Right cardiac atrium (tissue), 5 donors: Measurements from ENCODE around the gene PCSK6. TPM values are rescaled to one million over a fixed set of nuclear protein-coding genes. Genes with fewer than 3 reads are reported as not detected.
A peak's percentile ranks its signal among the peaks of the same experiment; 100 is the strongest.
"Not testable (repeated sequence)": the region's sequence is repeated elsewhere in the genome, so short reads cannot be mapped to it uniquely, and the experiment has no call there.

Experiments
- ATAC-seq, 2 donors: fragments of 200-7000 bp; cut with Tn5 transposase; one replicate each; pipeline versions ENCODE4 v1.8.0 to v1.9.1; 2020; ENCODE audit warnings: moderate library complexity in 2 of 2, mild to moderate bottlenecking in 1 of 2
- DNase-seq, 3 donors: peaks; one replicate each; pipeline ENCODE4 v3.0.0-alpha.2; 2020
- H3K27ac ChIP-seq: one replicate; pipeline ENCODE4 v1.5.1; 2013; ENCODE audit warnings: mild to moderate bottlenecking, low read length, control low read depth, moderate library complexity
- H3K27me3 ChIP-seq: one replicate; pipeline ENCODE4 v1.6.1; 2013; ENCODE audit not compliant: control insufficient read depth, insufficient read depth
- H3K4me1 ChIP-seq: one replicate; pipeline ENCODE4 v1.6.1; 2013; ENCODE audit warnings: low read length; ENCODE audit not compliant: control insufficient read depth, insufficient read depth
- H3K4me3 ChIP-seq: one replicate; pipeline ENCODE4 v1.5.1; 2013; ENCODE audit warnings: low read length, control low read depth
- H3K9me3 ChIP-seq: one replicate; pipeline ENCODE4 v1.6.1; 2013; ENCODE audit warnings: low read length; ENCODE audit not compliant: control insufficient read depth
- WGBS: extraction: QIAGEN DNeasy Blood & Tissue Kit; methylation state at CpG from one replicate; pipeline ENCODE4 v1.1.7; 2013; 5-methylcytosine and 5-hydroxymethylcytosine counted together
- intact Hi-C, 4 donors: fragments of 100-400 bp; cut with DNase I; formaldehyde crosslinking; loops; one replicate each; pipeline versions ENCODE4 v1.11.0 to v1.14.0; 2022 to 2023
- polyA plus RNA-seq: library from polyadenylated mRNA; stranded (reverse); fragments of 200-250 nt; gene quantifications from one replicate; pipeline ENCODE4 v1.2.3, GENCODE V29; 2013
- total RNA-seq, 4 donors: library from RNA; stranded (reverse); fragmentation: NEBNext Ultra II Directional; extraction: Animal tissue kit (Norgen Biotek cat#: 25700); gene quantifications; one replicate each; pipeline ENCODE4 v1.2.1, GENCODE V29; 2021
- donor health status: healthy with polysubstance abuse.
- donor health status: DM: no; HTN: yes; CAD: no.
- donor health status: DM: no; HTN: no; CAD: no.
- donor health status: DM: no; HTN: yes; CAD: no; lungs with severe emphysema.
- donor health status: DM: yes; HTN: yes; CAD: no.

PCSK6 gene
- total and polyA plus RNA-seq, 5 donors: 7.7 to 21.4 (median 14.2) TPM

- Histone ChIP-seq H3K4me3 (no peak overlapping the region), H3K27me3 (no peaks in the 10 kb centered on the region), H3K9me3 (no peaks in the 10 kb centered on the region), H3K27ac (no peak overlapping the region), H3K4me1 (no peaks in the 10 kb centered on the region)
- no peak for ATAC-seq
- 78% methylated on average over 10 of the region's 10 CpGs for whole genome bisulfite sequencing
- DNase-seq: peak in 2 of 3 donors; percentile 5 to 18
- intact Hi-C loops: loop anchor here in 2 of 4 donors (10.0 kb wide), 2 partner anchors 188 to 198 kb away; no protein-coding TSS in a partner anchor
Observed at GRCh38 chr15:101306341-101307047, 183.0 kb downstream of the PCSK6 start.

GRCh38 chr15:101305820-101306255 is 183.7 kb downstream of the PCSK6 start:
- DNase-seq (peak in 2 of 3 donors; percentile 19 to 24), ATAC-seq (no peak)
- 77% methylated on average over 8 of the region's 8 CpGs for WGBS
- Histone ChIP-seq H3K4me1 (no peaks in the 10 kb centered on the region), H3K27ac (no peak overlapping the region), H3K9me3 (no peaks in the 10 kb centered on the region), H3K27me3 (no peaks in the 10 kb centered on the region), H3K4me3 (no peak overlapping the region)
- intact Hi-C loops: loop anchor here in 2 of 4 donors (10.0 kb wide), 2 partner anchors 189 to 199 kb away; no protein-coding TSS in a partner anchor

- 67% methylated on average over 4 of the region's 4 CpGs for WGBS
- Histone ChIP-seq H3K4me3 (no peak overlapping the region), H3K9me3 (no peaks in the 10 kb centered on the region), H3K27ac (no peak overlapping the region), H3K4me1 (no peaks in the 10 kb centered on the region), H3K27me3 (no peaks in the 10 kb centered on the region)
- ATAC-seq (no peak), DNase-seq (no peak)
- intact Hi-C loops: loop anchor here in 3 of 4 donors (5.0 to 10.0 kb wide), 5 partner anchors 191 to 339 kb away; no protein-coding TSS in a partner anchor
Observed at GRCh38 chr15:101303408-101303807, 186.1 kb downstream of the PCSK6 start.

- Histone ChIP-seq H3K4me1 (no peaks in the 10 kb centered on the region), H3K27ac (no peak overlapping the region), H3K27me3 (no peaks in the 10 kb centered on the region), H3K4me3 (no peak overlapping the region), H3K9me3 (no peaks in the 10 kb centered on the region)
- no peak for ATAC-seq
- 90% methylated on average over 9 of the region's 9 CpGs for WGBS
- intact Hi-C loops: loop anchor here in 3 of 4 donors (5.0 to 10.0 kb wide), 3 partner anchors 198 to 356 kb away; partner anchors contain the start of gene TM2D3 (in 1 of the 3)
- DNase-seq: no peak
Observed at GRCh38 chr15:101296418-101297405, 192.8 kb downstream of the PCSK6 start.

GRCh38 chr15:101295607-101296161 is 193.8 kb downstream of the PCSK6 start:
- H3K27ac ChIP-seq: peak overlapping the region; percentile 61
- DNase-seq: no peak
- H3K4me3 ChIP-seq: peak overlapping the region; percentile 83
- intact Hi-C loops: loop anchor here in 3 of 4 donors (5.0 to 10.0 kb wide), 3 partner anchors 199 to 357 kb away; partner anchors contain the start of gene TM2D3 (in 1 of the 3)
- H3K4me1 ChIP-seq: no peaks in the 10 kb centered on the region
- 2% methylated on average over 20 of the region's 20 CpGs for WGBS
- H3K9me3 ChIP-seq: no peaks in the 10 kb centered on the region
- H3K27me3 ChIP-seq: no peaks in the 10 kb centered on the region
- no peak for ATAC-seq

GRCh38 chr15:101294731-101295606 is 194.5 kb downstream of the PCSK6 start, which contains the start of gene SNRPA1:
Gene SNRPA1, minus strand, starts transcription at chr15:101295248. Its CDS starts 70 bp downstream, at chr15:101295178.
- peak; percentile 99 to 100 (median 100) for DNase-seq
- H3K27me3 ChIP-seq: no peaks in the 10 kb centered on the region
- H3K4me1 ChIP-seq: no peaks in the 10 kb centered on the region
- WGBS: under 1% methylated on average over 87 of the region's 87 CpGs
- peak within 1 kb of the TSS; percentile 75 for H3K27ac ChIP-seq
- intact Hi-C loops: loop anchor here in 3 of 4 donors (5.0 to 10.0 kb wide), 3 partner anchors 200 to 357 kb away; partner anchors contain the start of gene TM2D3 (in 1 of the 3)
- peak within 1 kb of the TSS; percentile 83 for H3K4me3 ChIP-seq
- no peaks in the 10 kb centered on the region for H3K9me3 ChIP-seq
- ATAC-seq: peak; percentile 96 to 97

- Histone ChIP-seq H3K4me1 (no peaks in the 10 kb centered on the region), H3K27me3 (no peaks in the 10 kb centered on the region), H3K9me3 (no peaks in the 10 kb centered on the region), H3K27ac (no peak overlapping the region), H3K4me3 (peak overlapping the region; percentile 83)
- ATAC-seq (no peak), DNase-seq (no peak)
- 77% methylated on average over 10 of the region's 10 CpGs for WGBS
- intact Hi-C loops: loop anchor here in 1 of 4 donors (10.0 kb wide), 1 partner anchor 202 kb away; no protein-coding TSS in a partner anchor
Observed at GRCh38 chr15:101293122-101293521, 196.4 kb downstream of the PCSK6 start.

GRCh38 chr15:101288905-101289513 is 200.5 kb downstream of the PCSK6 start:
- Histone ChIP-seq H3K4me3 (no peak overlapping the region), H3K4me1 (no peaks in the 10 kb centered on the region), H3K9me3 (no peaks in the 10 kb centered on the region), H3K27ac (no peak overlapping the region), H3K27me3 (no peaks in the 10 kb centered on the region)
- peak in 1 of 2 donors; percentile 22 for ATAC-seq
- WGBS: 82% methylated on average over 8 of the region's 8 CpGs
- no peak for DNase-seq
- intact Hi-C loops: no loop called here

GRCh38 chr15:101287342-101287741 is 202.2 kb downstream of the PCSK6 start:
- H3K9me3 ChIP-seq, H3K4me1 ChIP-seq, H3K27ac ChIP-seq, intact Hi-C loops, DNase-seq, H3K27me3 ChIP-seq, H3K4me3 ChIP-seq, ATAC-seq: not testable (repeated sequence)
- WGBS: 93% methylated on average over 6 of the region's 6 CpGs
